ENCODE results near the gene TAAR8. TPM values are rescaled to one million over a fixed set of nuclear protein-coding genes. Genes with fewer than 3 reads are reported as not detected.

The TAAR8 gene
- total and polyA plus RNA-seq, 9 donors, result not detected

Other genes with a start within 250 kb of the TAAR8 start
- 3.1 TPM for gene MOXD1, start 151.2 kb upstream of the TAAR8 start, total RNA-seq
- 10 to 100 TPM in 2 of 8 donors, 1 to 10 TPM in 6; 3.6 to 22.0 (median 6.8) TPM for gene MOXD1, start 151.2 kb upstream of the TAAR8 start, polyA plus RNA-seq (ENCODE audit: insufficient read depth in 1 of 8, insufficient read length in 8 of 8, low replicate concordance in 1 of 8)
- gene STX7, start 39.6 kb upstream of the TAAR8 start, total RNA-seq, result 32.1 TPM
- gene STX7, start 39.6 kb upstream of the TAAR8 start, polyA plus RNA-seq (ENCODE audit: insufficient read depth in 1 of 8, insufficient read length in 8 of 8, low replicate concordance in 1 of 8), result 10 to 100 TPM; 28.6 to 40.1 (median 31.6) TPM
- gene TAAR9, start 14.4 kb upstream of the TAAR8 start, total RNA-seq, result not detected
- gene TAAR9, start 14.4 kb upstream of the TAAR8 start, polyA plus RNA-seq (ENCODE audit: insufficient read depth in 1 of 8, insufficient read length in 8 of 8, low replicate concordance in 1 of 8), result not detected
- not detected for gene TAAR6, start 17.6 kb downstream of the TAAR8 start, total RNA-seq
- not detected for gene TAAR6, start 17.6 kb downstream of the TAAR8 start, polyA plus RNA-seq (ENCODE audit: insufficient read depth in 1 of 8, insufficient read length in 8 of 8, low replicate concordance in 1 of 8)
- gene TAAR5, start 37.1 kb downstream of the TAAR8 start, total RNA-seq, result not detected
- not detected for gene TAAR5, start 37.1 kb downstream of the TAAR8 start, polyA plus RNA-seq (ENCODE audit: insufficient read depth in 1 of 8, insufficient read length in 8 of 8, low replicate concordance in 1 of 8)
- gene TAAR2, start 71.6 kb downstream of the TAAR8 start, total RNA-seq, result not detected
- not detected for gene TAAR2, start 71.6 kb downstream of the TAAR8 start, polyA plus RNA-seq (ENCODE audit: insufficient read depth in 1 of 8, insufficient read length in 8 of 8, low replicate concordance in 1 of 8)
- gene TAAR1, start 106.5 kb downstream of the TAAR8 start, total RNA-seq, result not detected
- not detected for gene TAAR1, start 106.5 kb downstream of the TAAR8 start, polyA plus RNA-seq (ENCODE audit: insufficient read depth in 1 of 8, insufficient read length in 8 of 8, low replicate concordance in 1 of 8)
- 0.13 TPM for gene VNN1, start 161.4 kb downstream of the TAAR8 start, total RNA-seq
- gene VNN1, start 161.4 kb downstream of the TAAR8 start, polyA plus RNA-seq (ENCODE audit: insufficient read depth in 1 of 8, insufficient read length in 8 of 8, low replicate concordance in 1 of 8), result under 1 TPM; 0.08 to 0.64 (median 0.26) TPM
- 0.44 TPM for gene VNN2, start 205.2 kb downstream of the TAAR8 start, total RNA-seq
- gene VNN2, start 205.2 kb downstream of the TAAR8 start, polyA plus RNA-seq (ENCODE audit: insufficient read depth in 1 of 8, insufficient read length in 8 of 8, low replicate concordance in 1 of 8), result 1 to 10 TPM in 3 of 8 donors, under 1 TPM in 5; 0.25 to 1.2 (median 0.67) TPM
- 12.1 TPM for gene SLC18B1, start 246.0 kb downstream of the TAAR8 start, total RNA-seq
- 10 to 100 TPM in 4 of 8 donors, 1 to 10 TPM in 4; 8.0 to 14.2 (median 10.3) TPM for gene SLC18B1, start 246.0 kb downstream of the TAAR8 start, polyA plus RNA-seq (ENCODE audit: insufficient read depth in 1 of 8, insufficient read length in 8 of 8, low replicate concordance in 1 of 8)

All from muscle of leg (tissue), 9 donors.